Mucosa of rectum (tissue), 2 donors: ENCODE measurements around the gene CLCNKA.
"Not testable (repeated sequence)": the region's sequence is repeated elsewhere in the genome, so short reads cannot be mapped to it uniquely, and the experiment has no call there.

Experiments used
- H3K27ac ChIP-seq, 2 donors: one replicate each; pipeline ENCODE4 v1.7.0; 2013; ENCODE audit warnings: inconsistent platforms in 2 of 2, low read depth in 2 of 2, low read length in 2 of 2
- H3K27me3 ChIP-seq, 2 donors: one replicate each; pipeline ENCODE4 v1.7.0; 2013; ENCODE audit warnings: low read length in 2 of 2; ENCODE audit not compliant: control insufficient read depth in 2 of 2, insufficient read depth in 2 of 2
- H3K36me3 ChIP-seq, 2 donors: one replicate each; pipeline ENCODE4 v1.7.0; 2013; ENCODE audit warnings: low read length in 2 of 2; ENCODE audit not compliant: control insufficient read depth in 2 of 2, insufficient read depth in 2 of 2
- H3K4me1 ChIP-seq, 2 donors: one replicate each; pipeline ENCODE4 v1.7.0; 2013; ENCODE audit warnings: low read length in 2 of 2, mild to moderate bottlenecking in 1 of 2; ENCODE audit not compliant: control insufficient read depth in 2 of 2, insufficient read depth in 2 of 2
- H3K4me3 ChIP-seq, 2 donors: one replicate each; pipeline ENCODE4 v1.7.0; 2013; ENCODE audit warnings: low read length in 2 of 2
- H3K9ac ChIP-seq, 2 donors: one replicate each; pipeline ENCODE4 v1.7.0; 2013; ENCODE audit warnings: low read length in 2 of 2, low read depth in 1 of 2, mild to moderate bottlenecking in 1 of 2
- H3K9me3 ChIP-seq, 2 donors: one replicate each; pipeline ENCODE4 v1.7.0; 2013; ENCODE audit warnings: low read length in 2 of 2; ENCODE audit not compliant: control insufficient read depth in 2 of 2
- donor health status: healthy.
- donor health status: Normal muscosa, but diverticular disease.

CLCNKA gene

GRCh38 chr1:16026723-16027484, 5.1 kb downstream of the CLCNKA start:
- Histone ChIP-seq H3K27me3 (peaks cover 0 to 35% of the 10 kb centered on the region in 2 donors), H3K27ac (no peak overlapping the region), H3K4me1 (no peaks in the 10 kb centered on the region), H3K9ac (no peak overlapping the region), H3K9me3 (no peaks in the 10 kb centered on the region), H3K36me3 (no peaks in the 10 kb centered on the region), H3K4me3 (peak overlapping the region in 1 of 2 donors; percentile 26)

- Histone ChIP-seq H3K27me3 (peaks cover 0 to 23% of the 10 kb centered on the region in 2 donors), H3K4me1 (no peaks in the 10 kb centered on the region), H3K4me3 (no peak overlapping the region), H3K9me3 (no peaks in the 10 kb centered on the region), H3K27ac (no peak overlapping the region), H3K9ac (no peak overlapping the region), H3K36me3 (no peaks in the 10 kb centered on the region)
These were observed 6.6 kb downstream of the CLCNKA start for GRCh38 chr1:16028237-16029002.

- not testable (repeated sequence) for H3K9ac ChIP-seq, H3K4me1 ChIP-seq, H3K36me3 ChIP-seq, H3K27ac ChIP-seq, H3K9me3 ChIP-seq, H3K4me3 ChIP-seq
- H3K27me3 ChIP-seq: peaks cover 0 to 18% of the 10 kb centered on the region in 2 donors
These were observed 7.1 kb downstream of the CLCNKA start for GRCh38 chr1:16029003-16029268.

GRCh38 chr1:16029288-16029687, 7.5 kb downstream of the CLCNKA start:
- Histone ChIP-seq H3K4me3 (no peak overlapping the region), H3K27ac (no peak overlapping the region), H3K9me3 (no peaks in the 10 kb centered on the region), H3K4me1 (no peaks in the 10 kb centered on the region), H3K36me3 (no peaks in the 10 kb centered on the region), H3K9ac (no peak overlapping the region), H3K27me3 (peaks cover 0 to 18% of the 10 kb centered on the region in 2 donors)

- H3K27ac ChIP-seq: no peak overlapping the region
- H3K9me3 ChIP-seq: no peaks in the 10 kb centered on the region
- H3K36me3 ChIP-seq: no peaks in the 10 kb centered on the region
- no peaks in the 10 kb centered on the region for H3K4me1 ChIP-seq
- no peak overlapping the region for H3K9ac ChIP-seq
- peaks cover 0 to 10% of the 10 kb centered on the region in 2 donors for H3K27me3 ChIP-seq
- H3K4me3 ChIP-seq: no peak overlapping the region
These were observed 9.7 kb downstream of the CLCNKA start for GRCh38 chr1:16031551-16031950.

- Histone ChIP-seq H3K4me3 (no peak overlapping the region), H3K27ac (no peak overlapping the region), H3K4me1 (no peaks in the 10 kb centered on the region), H3K36me3 (no peaks in the 10 kb centered on the region), H3K9me3 (no peaks in the 10 kb centered on the region), H3K9ac (no peak overlapping the region), H3K27me3 (peaks cover 0 to 10% of the 10 kb centered on the region in 2 donors)
These were observed 10.7 kb downstream of the CLCNKA start for GRCh38 chr1:16032388-16033102.

- H3K36me3 ChIP-seq, H3K9me3 ChIP-seq, H3K4me3 ChIP-seq, H3K9ac ChIP-seq, H3K27ac ChIP-seq, H3K4me1 ChIP-seq, H3K27me3 ChIP-seq: not testable (repeated sequence)
These were observed 11.3 kb downstream of the CLCNKA start for GRCh38 chr1:16033103-16033632.

GRCh38 chr1:16036461-16036860, 14.6 kb downstream of the CLCNKA start:
- H3K27me3 ChIP-seq, H3K4me3 ChIP-seq, H3K9me3 ChIP-seq, H3K9ac ChIP-seq, H3K27ac ChIP-seq, H3K36me3 ChIP-seq, H3K4me1 ChIP-seq: not testable (repeated sequence)

- Histone ChIP-seq H3K9me3 (no peaks in the 10 kb centered on the region), H3K27me3 (no peaks in the 10 kb centered on the region), H3K36me3 (no peaks in the 10 kb centered on the region), H3K27ac (no peak overlapping the region), H3K4me3 (no peak overlapping the region), H3K4me1 (peaks cover 0 to 4% of the 10 kb centered on the region in 2 donors), H3K9ac (no peak overlapping the region)
These were observed 16.7 kb downstream of the CLCNKA start for GRCh38 chr1:16038620-16038912.

- not testable (repeated sequence) for H3K9ac ChIP-seq, H3K27ac ChIP-seq, H3K4me3 ChIP-seq, H3K27me3 ChIP-seq, H3K36me3 ChIP-seq, H3K9me3 ChIP-seq, H3K4me1 ChIP-seq
These were observed 18.0 kb downstream of the CLCNKA start for GRCh38 chr1:16039871-16040270.
